DMS114 treated with DMSO at 0.1 percent for 48 hours (cell line): ENCODE results near the gene ZBTB11.
"Not testable (repeated sequence)": the region's sequence is repeated elsewhere in the genome, so short reads cannot be mapped to it uniquely, and the experiment has no call there.

Experiments
- DNase-seq: peaks from one replicate; lab custom pipeline; 2025; ENCODE audit not compliant: unreplicated experiment; lab: John Stamatoyannopoulos, UW

ZBTB11 gene

DNA sequence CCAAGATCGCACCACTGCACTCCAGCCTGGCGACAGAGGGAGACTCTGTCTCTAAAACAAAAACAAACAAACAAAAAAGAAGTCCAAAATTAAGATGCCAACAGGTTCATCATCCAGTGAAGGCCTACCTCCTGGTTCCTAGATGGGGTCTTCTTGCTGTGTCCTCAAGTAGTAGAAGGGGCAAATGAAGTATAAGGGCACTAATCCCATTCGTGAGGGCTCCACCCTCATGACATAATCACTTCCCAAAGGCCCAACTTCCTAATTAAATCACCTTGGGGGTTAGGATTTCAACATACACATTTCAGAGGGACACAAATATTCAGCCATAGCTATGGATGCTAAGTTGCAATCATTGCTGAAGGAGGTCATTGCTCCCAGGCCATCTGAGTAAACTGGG lies 57.2 kb downstream of the ZBTB11 start:
- no peak for DNase-seq

GRCh38 chr3:101618726-101619125 lies 58.2 kb downstream of the ZBTB11 start:
- DNase-seq, result no peak

- DNase-seq, result no peak
Measured at GRCh38 chr3:101617478-101617877, 59.5 kb downstream of the ZBTB11 start.

DNA sequence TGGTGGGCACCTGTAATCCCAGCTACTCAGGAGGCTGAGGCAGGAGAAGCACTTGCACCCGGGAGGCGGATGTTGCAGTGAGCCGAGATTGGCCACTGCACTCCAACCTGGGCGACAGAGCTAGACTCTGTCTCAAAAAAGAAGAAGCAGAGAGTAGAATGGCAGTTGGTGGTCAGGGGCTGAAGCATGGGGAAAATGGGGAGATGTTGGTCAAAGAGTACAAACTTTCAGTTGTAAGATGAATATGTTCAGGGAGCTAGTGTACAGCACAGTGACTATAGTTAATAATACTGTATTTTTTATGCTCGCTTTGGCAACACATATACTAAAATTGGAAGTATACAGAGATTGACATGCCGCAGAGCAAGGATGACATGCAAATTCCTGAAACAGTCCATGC lies 61.4 kb downstream of the ZBTB11 start:
- no peak for DNase-seq

- not testable (repeated sequence) for DNase-seq
Measured at GRCh38 chr3:101613014-101613413, 63.9 kb downstream of the ZBTB11 start.

- no peak for DNase-seq
Measured at GRCh38 chr3:101611023-101611422, 65.9 kb downstream of the ZBTB11 start.

- DNase-seq, result not testable (repeated sequence)
Measured at GRCh38 chr3:101605398-101605797, 71.5 kb downstream of the ZBTB11 start.

DNA sequence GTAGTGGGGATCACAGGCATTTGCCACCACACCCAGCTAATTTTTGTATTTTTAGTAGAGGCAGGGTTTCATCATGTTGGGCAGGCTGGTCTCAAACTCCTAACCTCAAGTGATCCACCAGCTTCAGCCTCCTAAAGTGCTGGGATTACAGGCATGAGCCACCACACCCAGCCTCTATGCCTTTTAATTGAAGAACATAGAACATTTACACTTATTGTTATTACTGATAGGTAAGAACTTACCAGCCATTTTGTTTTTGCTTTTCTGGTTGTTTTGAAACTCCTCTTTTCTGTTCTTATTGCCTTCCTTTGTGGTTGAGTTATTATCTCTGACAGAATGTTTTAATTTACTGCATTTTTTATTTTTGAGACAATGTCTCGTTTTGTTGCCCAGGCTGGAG lies 73.7 kb downstream of the ZBTB11 start:
- no peak for DNase-seq

- no peak for DNase-seq
Measured at GRCh38 chr3:101602731-101603130, 74.2 kb downstream of the ZBTB11 start.
